GM12878 (cell line): ENCODE data around the gene SLC29A2. TPM values are rescaled to one million over a fixed set of nuclear protein-coding genes. Genes with fewer than 3 reads are reported as not detected.

Experiments
- BMI1 ChIP-seq: fragments of 450-650 bp; IDR thresholded peaks from 2 replicates; pipeline ENCODE4 v1.6.1; 2016; ENCODE audit warnings: mild to moderate bottlenecking, moderate library complexity, borderline replicate concordance
- CBFB ChIP-seq: IDR thresholded peaks from 2 replicates; pipeline ENCODE4 v1.6.1; 2016; ENCODE audit warnings: antibody characterized with exemption, low read depth
- CBX3 ChIP-seq: fragments of 200-600 bp; sonication (generic); IDR thresholded peaks from 2 replicates; pipeline ENCODE4 v1.6.1; 2016; ENCODE audit warnings: low read depth, borderline replicate concordance
- CHD1 ChIP-seq: IDR thresholded peaks from 2 replicates; pipeline ENCODE4 v1.6.1; 2012; ENCODE audit warnings: low read depth, low read length, improper control_type of control experiment
- CREB1 ChIP-seq: IDR thresholded peaks from 2 replicates; pipeline ENCODE4 v1.6.1; 2012; ENCODE audit warnings: low read depth, mild to moderate bottlenecking, inconsistent platforms
- DPF2 ChIP-seq: fragments of 450-650 bp; IDR thresholded peaks from 2 replicates; pipeline ENCODE4 v1.6.1; 2017; ENCODE audit warnings: mild to moderate bottlenecking
- EED ChIP-seq: sonication (generic); IDR thresholded peaks from 2 replicates; pipeline ENCODE4 v1.6.1; 2016; ENCODE audit warnings: antibody characterized with exemption, low read depth
- ESRRA ChIP-seq: IDR thresholded peaks from 2 replicates; pipeline ENCODE4 v1.6.1; 2012; ENCODE audit warnings: mild to moderate bottlenecking, low read length, improper control_type of control experiment
- FOXM1 ChIP-seq: IDR thresholded peaks from 2 replicates; pipeline ENCODE4 v1.6.1; 2012; ENCODE audit warnings: low read depth, mild to moderate bottlenecking, inconsistent platforms, low read length, moderate library complexity
- HDGF ChIP-seq: fragments of 450-650 bp; IDR thresholded peaks from 2 replicates; pipeline ENCODE4 v1.6.1; 2016; ENCODE audit warnings: antibody characterized with exemption
- IRF4 ChIP-seq: IDR thresholded peaks from 2 replicates; pipeline ENCODE4 v1.6.1; 2011; ENCODE audit warnings: low read depth, low read length
- KAT2A ChIP-seq: conservative IDR thresholded peaks from 2 replicates; pipeline ENCODE4 v1.6.1; 2011; ENCODE audit warnings: low read depth, low read length; ENCODE audit not compliant: control insufficient read depth
- NBN ChIP-seq: fragments of 450-650 bp; IDR thresholded peaks from 2 replicates; pipeline ENCODE4 v1.6.1; 2016
- NRF1 ChIP-seq: conservative IDR thresholded peaks from 2 replicates; pipeline ENCODE4 v1.6.1; 2011; ENCODE audit warnings: mild to moderate bottlenecking, low read depth, low read length, improper control_type of control experiment
- PAX5 ChIP-seq: IDR thresholded peaks from 2 replicates; pipeline ENCODE4 v1.6.1; 2011; ENCODE audit warnings: low read depth, low read length, borderline replicate concordance
- PAX8 ChIP-seq: fragments of 450-650 bp; IDR thresholded peaks from 2 replicates; pipeline ENCODE4 v1.6.1; 2017; ENCODE audit warnings: mild to moderate bottlenecking, moderate library complexity
- RAD21 ChIP-seq: IDR thresholded peaks from 2 replicates; pipeline ENCODE4 v1.6.1; 2011; ENCODE audit warnings: mild to moderate bottlenecking, low read depth, low read length, moderate library complexity; ENCODE audit not compliant: insufficient read depth
- RB1 ChIP-seq: fragments of 450-650 bp; formaldehyde crosslinking; IDR thresholded peaks from 2 replicates; pipeline ENCODE4 v1.6.1; 2017; ENCODE audit warnings: mild to moderate bottlenecking, borderline replicate concordance
- RFX5 ChIP-seq: IDR thresholded peaks from 2 replicates; pipeline ENCODE4 v1.6.1; 2011; ENCODE audit warnings: low read depth, low read length, improper control_type of control experiment
- SIN3A ChIP-seq: IDR thresholded peaks from 2 replicates; pipeline ENCODE4 v1.6.1; 2012; ENCODE audit warnings: low read depth, low read length, improper control_type of control experiment
- SMAD5 ChIP-seq: IDR thresholded peaks from 2 replicates; pipeline ENCODE4 v1.6.1; 2016; ENCODE audit warnings: antibody characterized with exemption, low read depth
- SMARCA5 ChIP-seq: fragments of 450-650 bp; IDR thresholded peaks from 2 replicates; pipeline ENCODE4 v1.6.1; 2017; ENCODE audit warnings: mild to moderate bottlenecking
- SREBF2 ChIP-seq: IDR thresholded peaks from 2 replicates; pipeline ENCODE4 v1.6.1; 2012; ENCODE audit warnings: mild to moderate bottlenecking, low read length
- TBL1XR1 ChIP-seq: IDR thresholded peaks from 2 replicates; pipeline ENCODE4 v1.6.1; 2012; ENCODE audit warnings: low read depth, low read length, improper control_type of control experiment
- TCF3 ChIP-seq: IDR thresholded peaks from 2 replicates; pipeline ENCODE4 v1.6.1; 2012; ENCODE audit warnings: low read depth, mild to moderate bottlenecking, low read length, borderline replicate concordance; ENCODE audit not compliant: insufficient read depth
- ZSCAN29 ChIP-seq: fragments of 450-650 bp; IDR thresholded peaks from 2 replicates; pipeline ENCODE4 v1.6.1; 2017; ENCODE audit warnings: mild to moderate bottlenecking, moderate library complexity
- polyA plus RNA-seq, 11 experiments: library from polyadenylated mRNA; depleted of rRNA in 4 of 11; unstranded in 6 of 11; stranded (reverse) in 5 of 11; fragments of >200 nt; fragmentation: Nextera tagmentation in 4 of 11; fragmentation: Illumina TruSeq in 1 of 11; extraction: Ambion mirVana in 4 of 11; extraction: Trizol in 1 of 11; gene quantifications; 1 replicate in 1 of 11; 2 replicates in 10 of 11; pipeline versions ENCODE4 v1.2.1 to v1.2.3, GENCODE V29; 2011 to 2016; ENCODE audit warnings: inconsistent platforms in 2 of 11, missing spikeins in 2 of 11, low read depth in 1 of 11
- total RNA-seq, 4 experiments: library from RNA; depleted of rRNA in 3 of 4; stranded (reverse); fragments of >200 nt in 3 of 4; fragmentation: Illumina TruSeq in 1 of 4; extraction: Trizol in 1 of 4; gene quantifications; 2 replicates each; pipeline versions ENCODE4 v1.2.1 to v1.2.3, GENCODE V29; 2013 to 2021
- TF ChIP-seq, protein P1 (sequence below): fragments of 450-650 bp; IDR thresholded peaks from 2 replicates; pipeline ENCODE4 v1.6.1; 2016; ENCODE audit warnings: mild to moderate bottlenecking, moderate library complexity, borderline replicate concordance
- TF ChIP-seq, protein P2 (sequence below): IDR thresholded peaks from 2 replicates; pipeline ENCODE4 v1.6.1; 2011; ENCODE audit warnings: low read depth, low read length, improper control_type of control experiment, borderline replicate concordance
- TF ChIP-seq, protein P3 (sequence below): fragments of 450-650 bp; IDR thresholded peaks from 2 replicates; pipeline ENCODE4 v1.6.1; 2016; ENCODE audit warnings: mild to moderate bottlenecking

SLC29A2 gene
- total and polyA plus RNA-seq, 10 of the 15 experiments (the other 5 are each of a cell fraction or from before 2014, with no cell fraction given) = 0.27 to 7.5 (median 2.2) TPM

DNA sequence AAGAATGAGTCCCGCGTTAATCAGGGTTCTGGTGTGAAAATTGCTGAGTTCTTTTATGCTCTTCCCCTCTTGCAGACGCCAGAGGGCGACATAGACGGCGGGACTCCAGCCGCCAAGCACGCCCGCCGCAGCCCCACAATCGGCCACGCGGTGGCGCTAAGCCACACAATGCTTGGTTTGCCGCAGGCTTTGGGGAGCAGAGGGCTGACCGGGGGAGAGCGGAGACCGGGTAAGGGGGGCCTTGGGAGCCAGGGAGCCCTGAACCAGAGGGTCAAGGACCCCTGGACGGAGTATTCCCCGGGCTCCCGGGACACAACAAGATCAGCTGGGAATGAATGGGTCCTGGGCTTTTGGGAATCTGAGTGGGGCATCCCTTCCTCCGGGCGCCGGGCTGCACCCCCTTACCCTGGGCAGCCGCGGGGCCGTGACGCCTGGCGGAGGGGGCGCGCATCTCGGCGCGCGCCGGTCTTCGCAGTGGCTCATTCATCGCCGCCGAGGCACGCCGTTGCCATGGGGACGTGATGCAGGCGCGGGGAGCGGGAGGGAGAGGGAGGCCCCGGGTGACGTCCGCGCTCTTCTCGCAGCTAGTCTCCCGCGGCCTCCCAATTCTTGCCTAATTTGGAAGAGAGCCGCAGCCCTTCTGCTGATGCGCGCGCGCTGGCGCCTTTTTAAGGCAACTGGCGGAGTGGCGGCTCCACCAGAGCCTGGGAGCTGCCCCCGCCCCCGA, 37.1 kb upstream of the SLC29A2 start (continued):
- 0 out of 2 replicates have a peak, but pooled peaks have one; percentile 40 for TF ChIP-seq CBFB
- TF ChIP-seq IRF4 = no peak
- no peak for TF ChIP-seq EED
- TF ChIP-seq CBX3 = no peak
- TF ChIP-seq, protein P1, sequence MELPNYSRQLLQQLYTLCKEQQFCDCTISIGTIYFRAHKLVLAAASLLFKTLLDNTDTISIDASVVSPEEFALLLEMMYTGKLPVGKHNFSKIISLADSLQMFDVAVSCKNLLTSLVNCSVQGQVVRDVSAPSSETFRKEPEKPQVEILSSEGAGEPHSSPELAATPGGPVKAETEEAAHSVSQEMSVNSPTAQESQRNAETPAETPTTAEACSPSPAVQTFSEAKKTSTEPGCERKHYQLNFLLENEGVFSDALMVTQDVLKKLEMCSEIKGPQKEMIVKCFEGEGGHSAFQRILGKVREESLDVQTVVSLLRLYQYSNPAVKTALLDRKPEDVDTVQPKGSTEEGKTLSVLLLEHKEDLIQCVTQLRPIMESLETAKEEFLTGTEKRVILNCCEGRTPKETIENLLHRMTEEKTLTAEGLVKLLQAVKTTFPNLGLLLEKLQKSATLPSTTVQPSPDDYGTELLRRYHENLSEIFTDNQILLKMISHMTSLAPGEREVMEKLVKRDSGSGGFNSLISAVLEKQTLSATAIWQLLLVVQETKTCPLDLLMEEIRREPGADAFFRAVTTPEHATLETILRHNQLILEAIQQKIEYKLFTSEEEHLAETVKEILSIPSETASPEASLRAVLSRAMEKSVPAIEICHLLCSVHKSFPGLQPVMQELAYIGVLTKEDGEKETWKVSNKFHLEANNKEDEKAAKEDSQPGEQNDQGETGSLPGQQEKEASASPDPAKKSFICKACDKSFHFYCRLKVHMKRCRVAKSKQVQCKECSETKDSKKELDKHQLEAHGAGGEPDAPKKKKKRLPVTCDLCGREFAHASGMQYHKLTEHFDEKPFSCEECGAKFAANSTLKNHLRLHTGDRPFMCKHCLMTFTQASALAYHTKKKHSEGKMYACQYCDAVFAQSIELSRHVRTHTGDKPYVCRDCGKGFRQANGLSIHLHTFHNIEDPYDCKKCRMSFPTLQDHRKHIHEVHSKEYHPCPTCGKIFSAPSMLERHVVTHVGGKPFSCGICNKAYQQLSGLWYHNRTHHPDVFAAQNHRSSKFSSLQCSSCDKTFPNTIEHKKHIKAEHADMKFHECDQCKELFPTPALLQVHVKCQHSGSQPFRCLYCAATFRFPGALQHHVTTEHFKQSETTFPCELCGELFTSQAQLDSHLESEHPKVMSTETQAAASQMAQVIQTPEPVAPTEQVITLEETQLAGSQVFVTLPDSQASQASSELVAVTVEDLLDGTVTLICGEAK = no peak
- TF ChIP-seq, protein P2, sequence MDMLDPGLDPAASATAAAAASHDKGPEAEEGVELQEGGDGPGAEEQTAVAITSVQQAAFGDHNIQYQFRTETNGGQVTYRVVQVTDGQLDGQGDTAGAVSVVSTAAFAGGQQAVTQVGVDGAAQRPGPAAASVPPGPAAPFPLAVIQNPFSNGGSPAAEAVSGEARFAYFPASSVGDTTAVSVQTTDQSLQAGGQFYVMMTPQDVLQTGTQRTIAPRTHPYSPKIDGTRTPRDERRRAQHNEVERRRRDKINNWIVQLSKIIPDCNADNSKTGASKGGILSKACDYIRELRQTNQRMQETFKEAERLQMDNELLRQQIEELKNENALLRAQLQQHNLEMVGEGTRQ = no peak
- peak; percentile 91; the same call in 1 of the 2 replicates for TF ChIP-seq RB1
- TF ChIP-seq FOXM1 = no peak
- peak; percentile 20; the same call in 1 of the 2 replicates for TF ChIP-seq SREBF2
- TF ChIP-seq NRF1 = no peak
- TF ChIP-seq SMARCA5 = peak; percentile 97
- no peak for TF ChIP-seq NBN
- TF ChIP-seq BMI1 = peak; percentile 72
- TF ChIP-seq TCF3 = no peak
- TF ChIP-seq TBL1XR1 = no peak
- TF ChIP-seq CREB1 = 0 out of 2 replicates have a peak, but pooled peaks have one; percentile 30
- TF ChIP-seq, protein P3, sequence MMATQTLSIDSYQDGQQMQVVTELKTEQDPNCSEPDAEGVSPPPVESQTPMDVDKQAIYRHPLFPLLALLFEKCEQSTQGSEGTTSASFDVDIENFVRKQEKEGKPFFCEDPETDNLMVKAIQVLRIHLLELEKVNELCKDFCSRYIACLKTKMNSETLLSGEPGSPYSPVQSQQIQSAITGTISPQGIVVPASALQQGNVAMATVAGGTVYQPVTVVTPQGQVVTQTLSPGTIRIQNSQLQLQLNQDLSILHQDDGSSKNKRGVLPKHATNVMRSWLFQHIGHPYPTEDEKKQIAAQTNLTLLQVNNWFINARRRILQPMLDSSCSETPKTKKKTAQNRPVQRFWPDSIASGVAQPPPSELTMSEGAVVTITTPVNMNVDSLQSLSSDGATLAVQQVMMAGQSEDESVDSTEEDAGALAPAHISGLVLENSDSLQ = no peak
- no peak for TF ChIP-seq RFX5
- 0 out of 2 replicates have a peak, but pooled peaks have one; percentile 46 for TF ChIP-seq ESRRA
- no peak for TF ChIP-seq SMAD5
- TF ChIP-seq RAD21 = peak; percentile 86
- no peak for TF ChIP-seq PAX8
- no peak for TF ChIP-seq KAT2A
- peak; percentile 46; the same call in 1 of the 2 replicates for TF ChIP-seq ZSCAN29
- TF ChIP-seq SIN3A = 0 out of 2 replicates have a peak, but pooled peaks have one; percentile 49
- no peak for TF ChIP-seq HDGF
- TF ChIP-seq PAX5 = no peak
- TF ChIP-seq CHD1 = no peak
- TF ChIP-seq DPF2 = peak; percentile 29; the same call in 1 of the 2 replicates
